ENCODE measurements around the gene MDK. TPM values are rescaled to one million over a fixed set of nuclear protein-coding genes. Genes with fewer than 3 reads are reported as not detected.

The MDK gene
- total RNA-seq, 4 donors from 2014 or later = 5.4 to 62.6 (median 22.5) TPM

GRCh38 chr11:46414879-46415278 lies 33.4 kb downstream of the MDK start:
- intact Hi-C loops (cut with DNase I) = no loop called here
- H3K27me3 ChIP-seq = no peaks in the 10 kb centered on the region
- DNase-seq = no peak
- TF ChIP-seq POLR2A (IDR thresholded peaks at IDR 0.05) = no peak
- no peak for TF ChIP-seq CTCF (IDR thresholded peaks at IDR 0.05)
- H3K4me3 ChIP-seq = no peak overlapping the region
- peaks cover 13 to 91% (median 18%) of the 10 kb centered on the region in 3 donors for H3K36me3 ChIP-seq
- H3K27ac ChIP-seq = no peak overlapping the region
- no peaks in the 10 kb centered on the region for H3K9me3 ChIP-seq
- 57 to 64% methylated on average over 3 of the region's 3 CpGs for WGBS, 2 donors
- no peaks in the 10 kb centered on the region for H3K4me1 ChIP-seq

GRCh38 chr11:46417711-46418110 lies 36.2 kb downstream of the MDK start:
- no peaks in the 10 kb centered on the region for H3K4me1 ChIP-seq
- TF ChIP-seq POLR2A (IDR thresholded peaks at IDR 0.05) (no peak), CTCF (IDR thresholded peaks at IDR 0.05) (no peak)
- H3K4me3 ChIP-seq = no peak overlapping the region
- 80 to 82% methylated on average over 7 of the region's 7 CpGs for WGBS, 2 donors
- H3K27ac ChIP-seq = no peak overlapping the region
- H3K27me3 ChIP-seq = no peaks in the 10 kb centered on the region
- H3K9me3 ChIP-seq = no peaks in the 10 kb centered on the region
- peaks cover 11 to 89% (median 13%) of the 10 kb centered on the region in 3 donors for H3K36me3 ChIP-seq
- no peak for DNase-seq
- intact Hi-C loops (cut with DNase I) = no loop called here

GRCh38 chr11:46418751-46419150 lies 37.3 kb downstream of the MDK start:
- WGBS, 2 donors = 87 to 91% methylated on average over 4 to 5 of the region's 5 CpGs
- Histone ChIP-seq H3K4me3 (no peak overlapping the region), H3K4me1 (no peaks in the 10 kb centered on the region), H3K9me3 (no peaks in the 10 kb centered on the region), H3K27ac (no peak overlapping the region), H3K36me3 (peaks cover 11 to 83% (median 11%) of the 10 kb centered on the region in 3 donors), H3K27me3 (no peaks in the 10 kb centered on the region)
- DNase-seq = no peak
- intact Hi-C loops (cut with DNase I) = no loop called here
- no peak for TF ChIP-seq POLR2A (IDR thresholded peaks at IDR 0.05)
- TF ChIP-seq CTCF (IDR thresholded peaks at IDR 0.05) = no peak

- no peak for TF ChIP-seq POLR2A (IDR thresholded peaks at IDR 0.05)
- TF ChIP-seq CTCF (IDR thresholded peaks at IDR 0.05) = no peak
- no peak for DNase-seq
- WGBS, 2 donors = 91 to 93% methylated on average over 1 of the region's 1 CpG
- Histone ChIP-seq H3K9me3 (no peaks in the 10 kb centered on the region), H3K4me3 (no peak overlapping the region), H3K27me3 (no peaks in the 10 kb centered on the region), H3K4me1 (no peaks in the 10 kb centered on the region), H3K27ac (no peak overlapping the region), H3K36me3 (peaks cover 0 to 73% (median 11%) of the 10 kb centered on the region in 3 donors)
- intact Hi-C loops (cut with DNase I) = no loop called here
Measured at GRCh38 chr11:46420513-46420912, 39.0 kb downstream of the MDK start.

GRCh38 chr11:46421257-46421880 lies 39.9 kb downstream of the MDK start:
- Histone ChIP-seq H3K4me3 (no peak overlapping the region), H3K36me3 (peaks cover 0 to 73% (median 11%) of the 10 kb centered on the region in 3 donors), H3K27ac (no peak overlapping the region), H3K4me1 (no peaks in the 10 kb centered on the region), H3K27me3 (no peaks in the 10 kb centered on the region), H3K9me3 (no peaks in the 10 kb centered on the region)
- intact Hi-C loops (cut with DNase I) = no loop called here
- WGBS, 2 donors = 90 to 91% methylated on average over 8 of the region's 8 CpGs
- TF ChIP-seq POLR2A (IDR thresholded peaks at IDR 0.05) (no peak), CTCF (IDR thresholded peaks at IDR 0.05) (no peak)
- no peak for DNase-seq
